DOHH2 (cell line): ENCODE measurements around the gene SV2C.

Source experiments
- H3F3A ChIP-seq: fragments of 200-600 bp; sonication (generic), shearing (Covaris generic); 2 replicates; pipeline ENCODE4 v1.6.0; 2016; ENCODE audit warnings: antibody characterized with exemption, mild to moderate bottlenecking; ENCODE audit not compliant: control insufficient read depth, insufficient read depth
- H3K27ac ChIP-seq: fragments of 200-600 bp; sonication (generic); 2 replicates; pipeline ENCODE4 v1.5.1; 2014; ENCODE audit warnings: low read depth, mild to moderate bottlenecking, low read length, moderate library complexity
- H3K27me3 ChIP-seq: fragments of 200-600 bp; sonication (generic); 2 replicates; pipeline ENCODE4 v1.6.1; 2014; ENCODE audit warnings: mild to moderate bottlenecking, low read length, mixed read lengths; ENCODE audit not compliant: control insufficient read depth
- H3K36me3 ChIP-seq: fragments of 200-600 bp; sonication (generic); 2 replicates; pipeline ENCODE4 v1.6.1; 2014; ENCODE audit warnings: mild to moderate bottlenecking, low read length, moderate library complexity, mixed read lengths; ENCODE audit not compliant: control insufficient read depth
- H3K4me1 ChIP-seq: fragments of 200-600 bp; sonication (generic); 2 replicates; pipeline ENCODE4 v1.6.1; 2014; ENCODE audit warnings: mild to moderate bottlenecking, low read length, mixed read lengths; ENCODE audit not compliant: control insufficient read depth
- H3K4me2 ChIP-seq: fragments of 200-600 bp; sonication (generic); 2 replicates; pipeline ENCODE4 v1.6.0; 2014; ENCODE audit warnings: mild to moderate bottlenecking, low read length, moderate library complexity
- H3K4me3 ChIP-seq: fragments of 200-600 bp; sonication (generic); 2 replicates; pipeline ENCODE4 v1.5.1; 2014; ENCODE audit warnings: mild to moderate bottlenecking, low read length, mixed read lengths
- H3K79me2 ChIP-seq: fragments of 200-600 bp; sonication (generic); 2 replicates; pipeline ENCODE4 v1.6.1; 2014; ENCODE audit warnings: mild to moderate bottlenecking, low read length, mixed read lengths; ENCODE audit not compliant: control insufficient read depth
- H3K9me2 ChIP-seq: fragments of 200-600 bp; sonication (generic); replicated peaks from 2 replicates; pipeline ENCODE4 v1.6.1; 2014; ENCODE audit warnings: mild to moderate bottlenecking, low read length, mixed read lengths; ENCODE audit not compliant: control insufficient read depth
- H3K9me3 ChIP-seq: fragments of 200-600 bp; sonication (generic); 2 replicates; pipeline ENCODE4 v1.6.1; 2014; ENCODE audit warnings: antibody characterized with exemption, low read length, mixed read lengths; ENCODE audit not compliant: control insufficient read depth, insufficient read depth
- H4K20me1 ChIP-seq: fragments of 200-600 bp; sonication (generic); 2 replicates; pipeline ENCODE4 v1.6.0; 2014; ENCODE audit warnings: low read depth, mild to moderate bottlenecking, antibody characterized with exemption, low read length, moderate library complexity; ENCODE audit not compliant: control insufficient read depth, insufficient read depth
- EZH2phosphoT487 ChIP-seq: fragments of 200-600 bp; sonication (generic); IDR thresholded peaks from 2 replicates; pipeline ENCODE4 v1.6.1; 2017; ENCODE audit warnings: borderline replicate concordance, mild to moderate bottlenecking, antibody characterized with exemption, low read length, moderate library complexity, mixed read lengths
- TF ChIP-seq, protein P1 (sequence below): fragments of 200-600 bp; sonication (generic); IDR thresholded peaks from one replicate; pipeline ENCODE4 v1.5.1; 2014; ENCODE audit warnings: antibody characterized with exemption, mild to moderate bottlenecking, low read depth, low read length; ENCODE audit not compliant: poor library complexity, severe bottlenecking

SV2C gene

DNA sequence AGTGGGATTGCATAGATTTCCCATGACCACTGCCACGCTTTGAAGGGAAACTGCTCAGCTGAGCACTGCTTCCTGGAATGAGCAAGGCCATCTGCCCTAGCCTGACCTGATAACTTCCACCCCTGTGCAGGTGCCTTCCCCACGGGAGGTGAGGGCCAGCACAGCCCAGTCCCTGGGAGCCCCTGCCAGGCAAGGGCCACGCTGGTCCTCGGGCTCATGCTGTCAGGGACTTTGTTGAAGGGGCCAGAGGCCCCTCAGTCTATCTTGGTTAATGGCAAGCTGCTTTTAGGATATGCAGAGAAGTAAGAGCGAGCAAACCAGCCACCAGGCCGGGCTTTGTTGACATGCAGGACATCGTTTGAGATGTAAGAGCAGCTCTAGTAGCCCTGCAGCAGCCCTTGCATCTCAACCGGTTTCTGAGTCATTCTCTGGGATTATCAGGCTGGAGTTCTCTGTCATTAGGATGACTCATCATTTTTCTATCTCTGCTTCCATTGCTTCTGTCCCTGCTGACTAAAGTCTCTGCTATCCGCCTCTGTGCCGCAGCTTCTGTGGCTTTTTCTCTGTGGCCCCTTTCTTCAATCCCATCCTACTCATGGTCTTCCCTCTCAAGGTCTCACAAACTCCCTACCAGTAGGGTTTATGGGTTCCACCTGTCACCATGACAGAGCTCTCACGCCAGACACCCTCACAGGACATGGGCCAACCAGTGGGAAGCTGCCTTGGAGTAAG is 289.3 kb downstream of the SV2C start:
- Histone ChIP-seq H3K36me3 (no peaks in the 10 kb centered on the region), H3K27me3 (no peaks in the 10 kb centered on the region), H3F3A (peaks cover 6% of the 10 kb centered on the region), H3K27ac (no peak overlapping the region), H3K4me3 (no peak overlapping the region), H3K9me2 (no peaks in the 10 kb centered on the region), H4K20me1 (no peaks in the 10 kb centered on the region), H3K4me2 (no peak overlapping the region), H3K4me1 (peaks cover 64% of the 10 kb centered on the region), H3K9me3 (no peaks in the 10 kb centered on the region), H3K79me2 (no peaks in the 10 kb centered on the region)
- TF ChIP-seq, protein P1, sequence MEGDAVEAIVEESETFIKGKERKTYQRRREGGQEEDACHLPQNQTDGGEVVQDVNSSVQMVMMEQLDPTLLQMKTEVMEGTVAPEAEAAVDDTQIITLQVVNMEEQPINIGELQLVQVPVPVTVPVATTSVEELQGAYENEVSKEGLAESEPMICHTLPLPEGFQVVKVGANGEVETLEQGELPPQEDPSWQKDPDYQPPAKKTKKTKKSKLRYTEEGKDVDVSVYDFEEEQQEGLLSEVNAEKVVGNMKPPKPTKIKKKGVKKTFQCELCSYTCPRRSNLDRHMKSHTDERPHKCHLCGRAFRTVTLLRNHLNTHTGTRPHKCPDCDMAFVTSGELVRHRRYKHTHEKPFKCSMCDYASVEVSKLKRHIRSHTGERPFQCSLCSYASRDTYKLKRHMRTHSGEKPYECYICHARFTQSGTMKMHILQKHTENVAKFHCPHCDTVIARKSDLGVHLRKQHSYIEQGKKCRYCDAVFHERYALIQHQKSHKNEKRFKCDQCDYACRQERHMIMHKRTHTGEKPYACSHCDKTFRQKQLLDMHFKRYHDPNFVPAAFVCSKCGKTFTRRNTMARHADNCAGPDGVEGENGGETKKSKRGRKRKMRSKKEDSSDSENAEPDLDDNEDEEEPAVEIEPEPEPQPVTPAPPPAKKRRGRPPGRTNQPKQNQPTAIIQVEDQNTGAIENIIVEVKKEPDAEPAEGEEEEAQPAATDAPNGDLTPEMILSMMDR = no peak
- no peak for TF ChIP-seq EZH2phosphoT487

DNA sequence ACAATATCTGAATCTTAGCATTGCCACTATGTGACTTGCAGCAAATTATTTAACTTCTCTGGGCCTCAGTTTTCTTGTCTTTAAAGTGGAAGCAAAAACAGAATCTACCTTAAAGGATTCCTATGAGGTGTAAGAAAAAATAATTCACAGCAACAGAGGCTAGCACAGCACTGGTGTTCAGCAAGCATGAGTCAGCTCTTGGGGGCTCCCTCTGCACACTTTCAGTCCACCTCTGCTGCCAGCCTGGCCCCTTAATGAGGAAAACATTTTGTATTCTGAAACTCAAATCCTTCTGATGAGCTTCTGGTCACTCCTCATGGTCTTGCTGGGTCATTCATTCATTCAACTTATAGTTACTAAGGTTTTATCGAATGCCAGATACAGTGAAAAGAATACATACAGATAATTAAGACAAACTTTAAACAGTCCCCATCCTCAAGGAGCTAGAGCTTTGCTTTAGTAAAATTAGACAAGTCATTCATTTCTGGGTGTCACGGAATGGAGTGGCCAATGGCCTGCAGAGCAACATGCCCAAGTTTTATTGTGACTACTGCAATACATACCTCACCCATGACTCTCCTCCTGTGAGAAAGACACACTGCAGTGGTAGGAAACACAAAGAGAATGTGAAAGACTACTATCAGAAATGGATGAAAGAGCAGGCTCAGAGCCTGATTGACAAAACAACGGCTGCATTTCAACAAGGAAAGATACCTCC is 293.1 kb downstream of the SV2C start:
- H3K9me2 ChIP-seq = no peaks in the 10 kb centered on the region
- H4K20me1 ChIP-seq = no peaks in the 10 kb centered on the region
- TF ChIP-seq, protein P1 = no peak
- no peak for TF ChIP-seq EZH2phosphoT487
- peaks cover 78% of the 10 kb centered on the region for H3K4me1 ChIP-seq
- no peak overlapping the region for H3K4me2 ChIP-seq
- H3K4me3 ChIP-seq = no peak overlapping the region
- H3K79me2 ChIP-seq = no peaks in the 10 kb centered on the region
- no peaks in the 10 kb centered on the region for H3K27me3 ChIP-seq
- no peak overlapping the region for H3K27ac ChIP-seq
- peaks cover 6% of the 10 kb centered on the region for H3F3A ChIP-seq
- H3K9me3 ChIP-seq = no peaks in the 10 kb centered on the region
- H3K36me3 ChIP-seq = no peaks in the 10 kb centered on the region

DNA sequence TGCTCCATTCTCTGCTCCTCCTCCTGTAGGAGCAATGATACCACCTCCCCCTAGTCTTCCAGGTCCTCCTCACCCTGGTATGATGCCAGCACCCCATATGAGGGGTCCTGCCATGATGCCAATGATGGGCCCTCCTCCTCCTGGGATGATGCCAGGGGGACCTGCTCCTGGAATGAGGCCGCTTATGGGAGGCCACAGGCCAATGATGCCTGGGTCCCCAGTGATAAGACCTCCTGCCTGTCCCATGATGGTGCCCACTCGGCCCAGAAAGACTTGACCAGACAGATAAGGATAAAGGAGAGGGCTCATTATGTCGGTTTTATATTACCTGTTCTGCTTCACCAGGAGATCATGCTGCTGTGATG is 293.7 kb downstream of the SV2C start:
- Histone ChIP-seq H3K4me1 (peaks cover 77% of the 10 kb centered on the region), H3K9me2 (no peaks in the 10 kb centered on the region), H3K36me3 (no peaks in the 10 kb centered on the region), H3K27me3 (no peaks in the 10 kb centered on the region), H3K27ac (no peak overlapping the region), H3K9me3 (no peaks in the 10 kb centered on the region), H4K20me1 (no peaks in the 10 kb centered on the region), H3K4me2 (no peak overlapping the region), H3K79me2 (no peaks in the 10 kb centered on the region), H3F3A (peaks cover 6% of the 10 kb centered on the region), H3K4me3 (no peak overlapping the region)
- no peak for TF ChIP-seq EZH2phosphoT487
- TF ChIP-seq, protein P1 = no peak
